Liver (tissue), 9 donors: Measurements from ENCODE around the gene OTUD5. TPM values are rescaled to one million over a fixed set of nuclear protein-coding genes. Genes with fewer than 3 reads are reported as not detected.

Source experiments
- DNase-seq: peaks from one replicate; pipeline ENCODE4 v3.0.0-alpha.2; 2017; ENCODE audit warnings: low spot score
- H3K27ac ChIP-seq, 2 donors: one replicate each; pipeline ENCODE4 v1.7.0; 2013; ENCODE audit warnings: inconsistent platforms in 2 of 2, low read length in 2 of 2, control low read depth in 1 of 2, low read depth in 1 of 2, mild to moderate bottlenecking in 1 of 2
- H3K27me3 ChIP-seq, 4 donors: one replicate each; pipeline versions ENCODE4 v1.6.1 to v1.7.0; 2013; ENCODE audit warnings: low read length in 3 of 4, inconsistent platforms in 1 of 4, mild to moderate bottlenecking in 1 of 4, moderate library complexity in 1 of 4; ENCODE audit not compliant: control insufficient read depth in 4 of 4, insufficient read depth in 4 of 4
- H3K36me3 ChIP-seq, 4 donors: one replicate each; pipeline versions ENCODE4 v1.6.1 to v1.7.0; 2013; ENCODE audit warnings: low read length in 3 of 4, mild to moderate bottlenecking in 3 of 4, low read depth in 1 of 4, moderate library complexity in 1 of 4; ENCODE audit not compliant: control insufficient read depth in 4 of 4, insufficient read depth in 3 of 4
- H3K4me1 ChIP-seq, 4 donors: one replicate each; pipeline versions ENCODE4 v1.6.1 to v1.7.0; 2013; ENCODE audit warnings: low read length in 3 of 4, mild to moderate bottlenecking in 3 of 4, moderate library complexity in 1 of 4; ENCODE audit not compliant: control insufficient read depth in 4 of 4, insufficient read depth in 4 of 4
- H3K4me3 ChIP-seq, 3 donors: one replicate each; pipeline versions ENCODE4 v1.6.1 to v1.7.0; 2013; ENCODE audit warnings: low read length in 3 of 3, control low read depth in 1 of 3, low read depth in 1 of 3, mild to moderate bottlenecking in 1 of 3
- H3K9ac ChIP-seq, 2 donors: one replicate each; pipeline ENCODE4 v1.7.0; 2013; ENCODE audit warnings: low read length in 2 of 2, mild to moderate bottlenecking in 2 of 2, moderate library complexity in 2 of 2, control low read depth in 1 of 2, low read depth in 1 of 2
- H3K9me3 ChIP-seq, 4 donors: one replicate each; pipeline versions ENCODE4 v1.6.1 to v1.7.0; 2013; ENCODE audit warnings: low read length in 3 of 4; ENCODE audit not compliant: control insufficient read depth in 4 of 4
- ATF3 ChIP-seq: IDR thresholded peaks from 2 replicates; pipeline ENCODE4 v1.6.1; 2016; ENCODE audit warnings: antibody characterized with exemption
- CTCF ChIP-seq: fragments of 150-350 bp; IDR thresholded peaks from 2 replicates; pipeline ENCODE4 v1.5.1; 2017; ENCODE audit warnings: improper control_type of control experiment, low read depth, low read length; ENCODE audit not compliant: missing input control
- FOXA1 ChIP-seq: IDR thresholded peaks from 2 replicates; pipeline ENCODE4 v1.6.1; 2016; ENCODE audit warnings: antibody characterized with exemption
- GABPA ChIP-seq, 2 donors: IDR thresholded peaks in 1 of 2; conservative IDR thresholded peaks in 1 of 2; 2 replicates each; pipeline ENCODE4 v1.6.1; 2016; ENCODE audit warnings: antibody characterized with exemption in 2 of 2, mild to moderate bottlenecking in 1 of 2, moderate library complexity in 1 of 2
- HNF4A ChIP-seq, 2 donors: conservative IDR thresholded peaks; 2 replicates each; pipeline ENCODE4 v1.6.1; 2016; ENCODE audit warnings: antibody characterized with exemption in 2 of 2, mild to moderate bottlenecking in 2 of 2
- HNF4G ChIP-seq: IDR thresholded peaks from 2 replicates; pipeline ENCODE4 v1.6.1; 2016; ENCODE audit warnings: antibody characterized with exemption
- JUND ChIP-seq, 2 donors: IDR thresholded peaks; 2 replicates each; pipeline ENCODE4 v1.6.1; 2016; ENCODE audit warnings: antibody characterized with exemption in 2 of 2
- NR2F2 ChIP-seq: IDR thresholded peaks from 2 replicates; pipeline ENCODE4 v1.6.1; 2016; ENCODE audit warnings: antibody characterized with exemption
- RAD21 ChIP-seq, 2 donors: IDR thresholded peaks; 2 replicates each; pipeline ENCODE4 v1.6.1; 2016; ENCODE audit warnings: antibody characterized with exemption in 2 of 2, mild to moderate bottlenecking in 2 of 2
- REST ChIP-seq: IDR thresholded peaks from 2 replicates; pipeline ENCODE4 v1.6.1; 2016; ENCODE audit warnings: antibody characterized with exemption, mild to moderate bottlenecking
- RXRA ChIP-seq, 2 donors: IDR thresholded peaks; 2 replicates each; pipeline ENCODE4 v1.6.1; 2017 to 2018; ENCODE audit warnings: antibody characterized with exemption in 2 of 2, mild to moderate bottlenecking in 1 of 2
- SP1 ChIP-seq: IDR thresholded peaks from 2 replicates; pipeline ENCODE4 v1.6.1; 2018; ENCODE audit warnings: antibody characterized with exemption, mild to moderate bottlenecking
- YY1 ChIP-seq: IDR thresholded peaks from 2 replicates; pipeline ENCODE4 v1.6.1; 2016; ENCODE audit warnings: antibody characterized with exemption, mild to moderate bottlenecking
- WGBS: extraction: QIAGEN DNeasy Blood & Tissue Kit; methylation state at CpG from one replicate; pipeline ENCODE4 v1.1.7; 2013; 5-methylcytosine and 5-hydroxymethylcytosine counted together
- polyA plus RNA-seq, 2 donors: library from polyadenylated mRNA; stranded (reverse) in 1 of 2; unstranded in 1 of 2; fragments of 200-250 nt in 1 of 2; fragments of >200 nt in 1 of 2; fragmentation: Nextera tagmentation in 1 of 2; extraction: Ambion mirVana in 1 of 2; gene quantifications; one replicate each; pipeline versions ENCODE4 v1.2.1 to v1.2.3, GENCODE V29; 2013 to 2015
- total RNA-seq, 2 donors: library from RNA; depleted of rRNA; stranded (reverse); fragments of >200 nt; gene quantifications; one replicate each; pipeline ENCODE4 v1.2.3, GENCODE V29; 2014
- TF ChIP-seq, protein P1 (sequence below): IDR thresholded peaks from 2 replicates; pipeline ENCODE4 v1.6.1; 2016; ENCODE audit warnings: antibody characterized with exemption
- donor health status: healthy.
- donor health status: healthy.
- donor health status: healthy.
- donor health status: healthy.
- donor health status: healthy.

Gene OTUD5
- total and polyA plus RNA-seq, 4 donors, result 9.3 to 29.3 (median 17.9) TPM

- Histone ChIP-seq H3K27ac (peak within 1 kb of the TSS; percentile 72 to 74), H3K36me3 (peaks cover 0 to 4% (median 3%) of the 10 kb centered on the region in 4 donors), H3K4me1 (peaks cover 5 to 20% (median 13%) of the 10 kb centered on the region in 4 donors), H3K27me3 (no peaks in the 10 kb centered on the region), H3K9ac (peak within 1 kb of the TSS in 1 of 2 donors; percentile 41), H3K9me3 (no peaks in the 10 kb centered on the region), H3K4me3 (peak within 1 kb of the TSS; percentile 73 to 82 (median 81))
- WGBS, result under 1% methylated on average over 60 of the region's 60 CpGs
- peak; percentile 81 for DNase-seq
- TF ChIP-seq HNF4G (peak; percentile 35), HNF4A (conservative IDR thresholded peaks at IDR 0.05) (peak; percentile 71 to 82), CTCF (no peak), RAD21 (IDR thresholded peaks at IDR 0.05) (peak; percentile 7 to 17), FOXA1 (no peak), RXRA (IDR thresholded peaks at IDR 0.05) (peak; percentile 65 to 76), ATF3 (no peak), REST (peak; percentile 13), NR2F2 (peak; percentile 44), SP1 (peak; percentile 73), JUND (IDR thresholded peaks at IDR 0.05) (no peak), YY1 (peak; percentile 80), GABPA (IDR thresholded peaks at IDR 0.05 in 1 of 2, conservative IDR thresholded peaks at IDR 0.05 in 1 of 2) (peak; percentile 71 to 89)
- TF ChIP-seq, protein P1, sequence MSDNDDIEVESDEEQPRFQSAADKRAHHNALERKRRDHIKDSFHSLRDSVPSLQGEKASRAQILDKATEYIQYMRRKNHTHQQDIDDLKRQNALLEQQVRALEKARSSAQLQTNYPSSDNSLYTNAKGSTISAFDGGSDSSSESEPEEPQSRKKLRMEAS, result peak; percentile 36
Observed at GRCh38 chrX:48911412-48912182, 45.8 kb downstream of the OTUD5 start, which contains the start of gene SLC35A2. Gene SLC35A2 (minus strand): TSS chrX:48911646. CDS start chrX:48911636, 10 bp downstream.

GRCh38 chrX:48910926-48911411, 46.4 kb downstream of the OTUD5 start:
- H3K27me3 ChIP-seq, result no peaks in the 10 kb centered on the region
- TF ChIP-seq YY1 (no peak), REST (no peak), RXRA (IDR thresholded peaks at IDR 0.05) (no peak), RAD21 (IDR thresholded peaks at IDR 0.05) (no peak)
- TF ChIP-seq, protein P1, result no peak
- H3K36me3 ChIP-seq, result peaks cover 0 to 9% (median 5%) of the 10 kb centered on the region in 4 donors
- no peak for DNase-seq
- H3K4me3 ChIP-seq, result peak overlapping the region; percentile 73 to 82 (median 81)
- peak overlapping the region; percentile 72 to 74 for H3K27ac ChIP-seq
- peaks cover 4 to 19% (median 13%) of the 10 kb centered on the region in 4 donors for H3K4me1 ChIP-seq
- H3K9me3 ChIP-seq, result no peaks in the 10 kb centered on the region
- peak overlapping the region in 1 of 2 donors; percentile 32 for H3K9ac ChIP-seq
- WGBS, result 2% methylated on average over 12 of the region's 12 CpGs
